Daoy (cell line): ENCODE data around the gene STK11. TPM values are rescaled to one million over a fixed set of nuclear protein-coding genes. Genes with fewer than 3 reads are reported as not detected.

Source experiments
- DNase-seq: peaks from one replicate; pipeline ENCODE4 v3.0.0-alpha.2; 2015; ENCODE audit warnings: low read depth
- total RNA-seq: library from RNA; depleted of rRNA; stranded (reverse); fragments of >200 nt; shearing (Covaris generic); gene quantifications from 2 replicates; pipeline ENCODE4 v1.2.3, GENCODE V29; 2014

Gene STK11
- total RNA-seq, 1 experiment from 2014 or later: 83.5 TPM

GRCh38 chr19:1225440-1226226 is 20.1 kb downstream of the STK11 start:
- DNase-seq: no peak

- DNase-seq: no peak
These were observed 20.6 kb downstream of the STK11 start for GRCh38 chr19:1226227-1226518.

GRCh38 chr19:1226522-1227303 is 21.1 kb downstream of the STK11 start:
- no peak for DNase-seq

DNA sequence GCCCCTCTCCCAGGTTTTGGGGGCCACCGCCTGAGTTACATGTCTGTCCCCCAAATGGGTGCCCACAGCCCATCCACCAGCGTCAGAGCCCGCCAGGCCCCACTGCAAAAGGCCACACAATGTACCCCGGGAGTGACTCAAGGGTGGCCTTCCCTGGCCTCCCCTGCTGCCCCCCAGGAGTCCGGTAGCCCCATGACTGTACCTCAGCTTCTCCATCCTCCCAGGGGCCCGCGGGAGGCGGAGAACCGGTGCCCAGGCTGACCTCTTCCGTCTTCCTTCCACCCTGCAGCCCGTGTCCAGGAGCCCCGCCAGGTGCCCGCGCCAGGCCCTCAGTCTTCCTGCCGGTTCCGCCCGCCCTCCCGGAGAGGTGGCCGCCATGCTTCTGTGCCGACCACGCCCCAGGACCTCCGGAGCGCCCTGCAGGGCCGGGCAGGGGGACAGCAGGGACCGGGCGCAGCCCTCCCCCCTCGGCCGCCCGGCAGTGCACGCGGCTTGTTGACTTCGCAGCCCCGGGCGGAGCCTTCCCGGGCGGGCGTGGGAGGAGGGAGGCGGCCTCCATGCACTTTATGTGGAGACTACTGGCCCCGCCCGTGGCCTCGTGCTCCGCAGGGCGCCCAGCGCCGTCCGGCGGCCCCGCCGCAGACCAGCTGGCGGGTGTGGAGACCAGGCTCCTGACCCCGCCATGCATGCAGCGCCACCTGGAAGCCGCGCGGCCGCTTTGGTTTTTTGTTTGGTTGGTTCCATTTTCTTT is 21.9 kb downstream of the STK11 start:
- DNase-seq: no peak

DNA sequence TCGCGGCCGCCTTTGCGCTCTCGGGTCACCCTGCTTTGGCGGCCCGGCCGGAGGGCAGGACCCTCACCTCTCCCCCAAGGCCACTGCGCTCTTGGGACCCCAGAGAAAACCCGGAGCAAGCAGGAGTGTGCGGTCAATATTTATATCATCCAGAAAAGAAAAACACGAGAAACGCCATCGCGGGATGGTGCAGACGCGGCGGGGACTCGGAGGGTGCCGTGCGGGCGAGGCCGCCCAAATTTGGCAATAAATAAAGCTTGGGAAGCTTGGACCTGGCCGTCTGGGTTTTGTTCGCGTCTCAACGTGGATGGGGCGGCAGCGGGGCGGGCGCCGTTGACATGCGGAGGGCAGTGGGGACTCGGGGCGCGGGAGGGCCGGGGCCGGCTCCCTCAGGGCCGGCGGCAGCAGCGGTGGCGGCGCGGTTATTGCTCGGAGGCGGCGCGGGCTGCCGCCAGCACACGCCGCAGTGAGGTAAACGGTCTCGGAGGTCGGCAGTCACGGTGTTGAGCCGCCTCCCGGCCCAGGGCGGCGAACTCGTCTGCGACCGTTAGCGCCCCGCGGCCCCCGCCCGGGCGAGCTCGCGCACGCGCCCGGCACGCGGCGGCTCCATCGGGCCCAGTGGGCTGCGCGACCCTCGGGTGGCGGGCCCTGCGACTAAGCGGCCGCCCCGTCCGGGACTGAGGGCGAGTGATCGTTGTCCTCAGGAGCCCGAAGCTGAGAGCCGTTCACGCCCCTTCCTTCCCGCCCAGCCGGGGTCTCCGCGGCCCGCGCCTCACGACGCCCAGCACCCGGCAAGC is 22.8 kb downstream of the STK11 start:
- no peak for DNase-seq

DNA sequence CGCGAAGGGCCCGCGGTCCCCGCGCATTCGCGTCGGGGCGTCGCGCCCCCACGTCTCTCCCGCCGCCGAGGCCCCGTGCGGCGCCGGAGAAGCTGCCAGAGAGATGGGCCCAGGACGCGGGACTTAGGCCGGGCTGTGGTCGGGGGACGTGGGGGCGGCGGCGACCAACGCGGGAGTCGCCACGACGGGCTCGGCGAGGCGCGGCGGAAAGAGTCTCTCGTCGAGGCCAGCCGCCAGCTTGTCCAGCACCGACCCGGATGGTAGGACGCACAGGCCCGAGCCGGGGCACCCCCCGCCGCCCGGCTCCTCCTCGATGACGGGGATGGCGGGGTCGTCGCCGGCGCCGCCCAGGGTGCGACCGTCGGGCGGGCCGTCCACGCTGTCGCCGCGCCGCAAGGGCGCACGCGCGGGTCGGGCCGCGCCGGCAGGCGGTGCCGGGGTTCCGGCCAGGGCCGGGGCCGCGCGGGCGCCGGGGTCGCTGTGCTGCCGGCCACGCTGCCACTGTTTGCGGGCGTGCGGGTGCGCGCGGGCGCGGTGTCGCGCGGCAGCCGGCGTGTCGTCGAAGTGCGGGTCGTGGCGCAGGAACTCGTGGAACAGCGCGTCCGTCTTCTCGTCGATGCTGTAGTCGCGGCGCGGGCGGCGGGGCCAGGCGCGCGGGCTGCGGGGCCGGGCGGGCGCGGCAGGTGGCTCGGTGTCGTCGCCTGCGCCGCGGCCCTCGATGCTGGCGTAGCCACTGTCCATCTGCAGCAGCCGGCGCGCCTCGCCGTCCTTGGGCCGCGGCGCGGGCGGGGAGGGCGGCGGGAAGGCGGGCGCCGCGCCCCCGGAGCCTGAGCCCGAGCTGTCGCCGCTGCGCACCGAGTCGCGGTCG is 23.7 kb downstream of the STK11 start:
- DNase-seq: no peak

- no peak for DNase-seq
These were observed 24.6 kb downstream of the STK11 start for GRCh38 chr19:1229924-1230782.

- no peak for DNase-seq
These were observed 25.4 kb downstream of the STK11 start for GRCh38 chr19:1230783-1231489.

- no peak for DNase-seq
These were observed 26.4 kb downstream of the STK11 start for GRCh38 chr19:1231729-1232637.

- DNase-seq: peak; percentile 52
These were observed 27.1 kb downstream of the STK11 start for GRCh38 chr19:1232652-1233072.

DNA sequence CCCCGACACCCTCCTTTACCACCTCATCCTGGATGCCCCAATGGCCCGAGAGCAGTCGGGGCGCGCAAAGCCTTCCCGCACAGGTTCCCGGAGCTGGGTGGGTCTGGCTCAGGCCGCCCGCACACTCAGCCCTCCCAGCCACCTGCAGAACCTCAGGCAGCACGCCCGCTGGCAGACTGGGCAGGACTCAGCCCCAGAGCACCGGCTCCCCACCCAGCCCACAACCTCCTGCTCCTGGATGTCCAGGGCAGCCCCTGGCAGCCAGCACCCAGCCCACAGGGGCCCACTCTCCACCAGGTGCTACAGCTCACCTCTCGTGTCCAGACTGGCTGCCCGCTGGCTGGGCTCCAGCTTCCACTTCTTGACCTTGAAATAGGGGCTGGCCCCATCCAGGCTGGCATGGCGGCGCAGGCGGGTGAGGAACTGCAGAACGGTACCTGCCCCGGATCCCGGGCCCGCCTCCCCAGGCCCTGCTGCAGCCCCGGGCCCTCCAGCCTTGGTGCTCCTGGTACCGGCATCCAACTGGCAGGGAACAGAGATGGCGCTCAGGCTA is 27.6 kb downstream of the STK11 start:
- no peak for DNase-seq

DNA sequence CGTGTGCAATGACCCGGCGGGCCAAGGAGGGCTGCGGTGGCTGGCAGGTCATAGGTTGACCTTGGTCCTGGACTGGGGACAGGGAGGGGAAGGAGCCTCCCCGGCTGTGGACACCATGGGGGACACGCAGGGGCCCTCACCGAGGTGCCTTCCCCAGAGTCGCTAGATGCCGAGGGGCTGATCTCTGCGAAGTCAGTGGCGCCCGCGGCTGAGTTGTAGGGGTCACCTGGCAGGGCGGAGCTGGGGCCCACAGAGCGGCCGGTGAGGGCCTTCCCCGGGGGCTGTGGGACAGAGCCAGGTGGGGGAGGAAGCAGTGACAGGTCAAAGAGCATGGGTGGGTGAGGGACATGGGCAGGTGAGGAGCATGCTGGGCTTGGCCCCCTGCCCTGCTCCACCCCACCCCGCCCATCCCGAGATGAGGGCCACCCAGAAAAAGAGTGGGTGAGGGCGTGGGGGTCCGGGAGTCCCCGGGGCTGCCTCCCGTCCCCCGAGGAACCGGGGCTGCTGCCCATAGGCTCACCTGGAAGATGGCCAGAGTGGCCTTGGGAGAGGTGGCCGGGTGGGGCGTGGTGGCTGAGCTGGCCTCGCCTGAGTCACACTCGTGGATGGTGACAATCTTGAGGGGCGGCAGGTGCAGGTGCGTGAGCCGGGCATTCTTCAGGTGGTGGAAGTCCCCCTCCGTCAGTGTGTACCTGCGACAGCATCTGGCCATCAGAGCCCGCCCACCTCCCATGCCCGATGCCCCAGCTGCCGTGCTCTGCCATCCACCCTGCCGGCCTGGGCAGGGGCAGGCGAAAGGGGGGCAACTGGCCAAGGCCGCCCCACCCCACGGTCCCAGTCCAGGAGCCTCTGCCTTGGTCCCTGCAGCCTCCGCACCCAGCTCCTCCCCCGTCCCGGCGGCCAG is 28.7 kb downstream of the STK11 start:
- DNase-seq: no peak

GRCh38 chr19:1234955-1235380 is 29.4 kb downstream of the STK11 start:
- DNase-seq: no peak

DNA sequence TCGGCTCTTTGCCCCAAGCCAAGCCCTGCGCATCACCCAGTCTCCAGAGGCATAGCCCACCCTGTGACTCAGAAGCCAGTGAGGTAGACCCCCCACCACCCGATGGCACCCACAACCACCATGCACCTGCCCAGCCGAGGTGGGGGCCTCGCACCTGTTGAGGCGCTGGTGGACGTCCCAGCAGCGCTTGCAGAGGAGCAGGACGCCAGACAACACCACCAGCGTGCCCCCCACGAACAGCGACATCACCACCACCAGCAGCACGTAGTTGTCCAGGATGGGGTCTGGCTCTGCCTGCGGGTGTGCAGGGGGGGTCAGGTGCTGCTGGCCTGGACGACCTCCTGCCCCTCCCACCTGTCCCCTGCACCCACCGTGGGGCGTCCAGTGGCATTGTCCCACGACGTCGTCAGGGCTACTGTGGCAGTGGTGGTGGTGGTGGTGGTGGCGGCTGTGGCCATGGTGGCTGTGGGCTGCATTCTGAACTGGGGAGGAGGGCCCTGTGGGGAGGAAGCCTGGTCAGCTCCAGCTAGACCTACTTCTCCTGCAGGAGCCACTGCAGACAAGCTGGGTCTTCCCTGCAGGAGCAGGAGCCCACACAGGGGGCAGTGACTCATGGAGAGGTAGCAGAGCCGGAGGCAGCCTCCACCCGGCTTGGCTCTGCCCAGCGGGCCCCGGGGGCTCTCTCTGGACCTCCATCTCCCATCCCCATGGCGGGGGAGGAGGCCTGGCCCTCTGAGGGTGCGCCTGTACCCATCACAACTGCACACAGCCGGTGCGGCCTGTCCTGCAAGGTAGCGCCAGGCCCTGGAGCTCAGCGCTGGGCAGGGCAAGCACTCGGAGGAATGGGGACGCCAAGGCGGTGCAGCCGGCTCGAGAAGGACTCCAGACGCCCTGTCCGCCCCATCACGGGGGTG is 30.3 kb downstream of the STK11 start:
- peak; percentile 76 for DNase-seq

- DNase-seq: no peak
These were observed 31.0 kb downstream of the STK11 start for GRCh38 chr19:1236576-1236975.
